H1 (cell line): Measurements from ENCODE around the gene PPM1F. TPM values are rescaled to one million over a fixed set of nuclear protein-coding genes. Genes with fewer than 3 reads are reported as not detected.

Experiments
- TEAD4 ChIP-seq: IDR thresholded peaks from 2 replicates; pipeline ENCODE4 v1.6.1; 2012; ENCODE audit warnings: low read depth, low read length, inconsistent platforms, mixed read lengths
- polyA plus RNA-seq, 7 experiments: library from polyadenylated mRNA; depleted of rRNA in 3 of 7; stranded (reverse) in 5 of 7; unstranded in 2 of 7; fragments of >200 nt in 5 of 7; fragments of 200-250 nt in 2 of 7; gene quantifications; 1 replicate in 5 of 7; 2 replicates in 1 of 7; 4 replicates in 1 of 7; pipeline versions ENCODE4 v1.2.1 to v1.2.3, GENCODE V29; 2011 to 2013; ENCODE audit warnings: missing spikeins in 2 of 7, mixed read lengths in 2 of 7
- total RNA-seq: library from RNA; stranded (reverse); fragmentation: NEBNext Ultra II Directional; extraction: Animal tissue kit (Norgen Biotek cat#: 25700); gene quantifications from 2 replicates; pipeline ENCODE4 v1.2.1, GENCODE V29; 2021
- TF ChIP-seq, protein P1 (sequence below): fragments of 300-600 bp; sonication (generic); IDR thresholded peaks from 2 replicates; pipeline ENCODE4 v1.7.1; 2012; ENCODE audit warnings: low read length, moderate library complexity, mild to moderate bottlenecking, inconsistent platforms; ENCODE audit not compliant: insufficient replicate concordance

PPM1F gene
- total and polyA plus RNA-seq, 2 of the 8 experiments (the other 6 are each of a cell fraction or from before 2014, with no cell fraction given), result 12.4 to 22.8 TPM

DNA sequence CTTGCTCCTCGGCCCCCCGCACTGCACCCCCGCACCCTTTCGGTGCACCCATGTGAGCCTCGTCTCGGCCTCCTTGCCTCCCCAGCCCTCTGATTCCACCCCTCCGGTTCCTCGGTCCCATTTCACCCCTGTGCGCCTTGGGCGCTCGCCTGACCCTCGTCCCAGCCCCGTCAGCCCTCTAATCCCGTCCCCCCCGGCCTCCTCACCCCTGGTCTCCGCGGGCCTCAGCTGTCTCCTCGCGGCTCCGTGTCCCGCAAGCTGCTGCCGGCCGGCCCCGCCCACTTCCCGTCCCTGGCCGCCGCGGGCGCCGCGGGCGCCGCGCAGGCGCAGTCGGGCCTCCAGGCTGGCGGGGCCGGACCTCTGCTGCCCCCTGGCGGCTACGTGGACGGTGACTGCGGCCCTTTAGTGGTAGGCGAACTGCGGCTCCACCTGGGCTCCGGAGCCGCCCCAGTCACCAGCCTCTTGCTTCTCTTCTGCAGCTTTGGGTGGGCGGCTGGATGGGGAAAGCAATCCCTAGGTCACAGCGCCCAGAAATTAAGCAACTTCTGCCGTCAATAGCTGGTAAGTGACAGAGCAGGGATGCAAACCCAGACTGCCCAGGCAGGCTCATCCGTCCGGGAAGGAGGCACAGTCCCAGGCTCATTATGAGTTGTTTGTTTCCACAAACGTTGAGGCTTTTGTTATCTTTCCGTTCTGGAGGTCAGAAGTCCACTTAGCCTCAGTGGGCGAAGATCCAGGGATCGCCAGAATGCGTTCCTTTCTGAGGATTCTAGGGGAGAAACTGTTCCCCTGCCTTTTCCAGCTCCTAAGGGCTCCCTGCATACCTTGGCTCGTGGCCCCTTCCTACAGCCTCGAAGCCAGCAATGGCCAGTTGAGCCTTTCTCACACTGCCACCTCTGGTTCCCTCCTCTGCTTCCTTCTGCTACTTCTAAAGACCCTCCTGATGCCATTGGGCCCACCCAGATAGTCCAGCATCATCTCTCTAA, at the start of gene PPM1F (continued):
- TF ChIP-seq, protein P1, sequence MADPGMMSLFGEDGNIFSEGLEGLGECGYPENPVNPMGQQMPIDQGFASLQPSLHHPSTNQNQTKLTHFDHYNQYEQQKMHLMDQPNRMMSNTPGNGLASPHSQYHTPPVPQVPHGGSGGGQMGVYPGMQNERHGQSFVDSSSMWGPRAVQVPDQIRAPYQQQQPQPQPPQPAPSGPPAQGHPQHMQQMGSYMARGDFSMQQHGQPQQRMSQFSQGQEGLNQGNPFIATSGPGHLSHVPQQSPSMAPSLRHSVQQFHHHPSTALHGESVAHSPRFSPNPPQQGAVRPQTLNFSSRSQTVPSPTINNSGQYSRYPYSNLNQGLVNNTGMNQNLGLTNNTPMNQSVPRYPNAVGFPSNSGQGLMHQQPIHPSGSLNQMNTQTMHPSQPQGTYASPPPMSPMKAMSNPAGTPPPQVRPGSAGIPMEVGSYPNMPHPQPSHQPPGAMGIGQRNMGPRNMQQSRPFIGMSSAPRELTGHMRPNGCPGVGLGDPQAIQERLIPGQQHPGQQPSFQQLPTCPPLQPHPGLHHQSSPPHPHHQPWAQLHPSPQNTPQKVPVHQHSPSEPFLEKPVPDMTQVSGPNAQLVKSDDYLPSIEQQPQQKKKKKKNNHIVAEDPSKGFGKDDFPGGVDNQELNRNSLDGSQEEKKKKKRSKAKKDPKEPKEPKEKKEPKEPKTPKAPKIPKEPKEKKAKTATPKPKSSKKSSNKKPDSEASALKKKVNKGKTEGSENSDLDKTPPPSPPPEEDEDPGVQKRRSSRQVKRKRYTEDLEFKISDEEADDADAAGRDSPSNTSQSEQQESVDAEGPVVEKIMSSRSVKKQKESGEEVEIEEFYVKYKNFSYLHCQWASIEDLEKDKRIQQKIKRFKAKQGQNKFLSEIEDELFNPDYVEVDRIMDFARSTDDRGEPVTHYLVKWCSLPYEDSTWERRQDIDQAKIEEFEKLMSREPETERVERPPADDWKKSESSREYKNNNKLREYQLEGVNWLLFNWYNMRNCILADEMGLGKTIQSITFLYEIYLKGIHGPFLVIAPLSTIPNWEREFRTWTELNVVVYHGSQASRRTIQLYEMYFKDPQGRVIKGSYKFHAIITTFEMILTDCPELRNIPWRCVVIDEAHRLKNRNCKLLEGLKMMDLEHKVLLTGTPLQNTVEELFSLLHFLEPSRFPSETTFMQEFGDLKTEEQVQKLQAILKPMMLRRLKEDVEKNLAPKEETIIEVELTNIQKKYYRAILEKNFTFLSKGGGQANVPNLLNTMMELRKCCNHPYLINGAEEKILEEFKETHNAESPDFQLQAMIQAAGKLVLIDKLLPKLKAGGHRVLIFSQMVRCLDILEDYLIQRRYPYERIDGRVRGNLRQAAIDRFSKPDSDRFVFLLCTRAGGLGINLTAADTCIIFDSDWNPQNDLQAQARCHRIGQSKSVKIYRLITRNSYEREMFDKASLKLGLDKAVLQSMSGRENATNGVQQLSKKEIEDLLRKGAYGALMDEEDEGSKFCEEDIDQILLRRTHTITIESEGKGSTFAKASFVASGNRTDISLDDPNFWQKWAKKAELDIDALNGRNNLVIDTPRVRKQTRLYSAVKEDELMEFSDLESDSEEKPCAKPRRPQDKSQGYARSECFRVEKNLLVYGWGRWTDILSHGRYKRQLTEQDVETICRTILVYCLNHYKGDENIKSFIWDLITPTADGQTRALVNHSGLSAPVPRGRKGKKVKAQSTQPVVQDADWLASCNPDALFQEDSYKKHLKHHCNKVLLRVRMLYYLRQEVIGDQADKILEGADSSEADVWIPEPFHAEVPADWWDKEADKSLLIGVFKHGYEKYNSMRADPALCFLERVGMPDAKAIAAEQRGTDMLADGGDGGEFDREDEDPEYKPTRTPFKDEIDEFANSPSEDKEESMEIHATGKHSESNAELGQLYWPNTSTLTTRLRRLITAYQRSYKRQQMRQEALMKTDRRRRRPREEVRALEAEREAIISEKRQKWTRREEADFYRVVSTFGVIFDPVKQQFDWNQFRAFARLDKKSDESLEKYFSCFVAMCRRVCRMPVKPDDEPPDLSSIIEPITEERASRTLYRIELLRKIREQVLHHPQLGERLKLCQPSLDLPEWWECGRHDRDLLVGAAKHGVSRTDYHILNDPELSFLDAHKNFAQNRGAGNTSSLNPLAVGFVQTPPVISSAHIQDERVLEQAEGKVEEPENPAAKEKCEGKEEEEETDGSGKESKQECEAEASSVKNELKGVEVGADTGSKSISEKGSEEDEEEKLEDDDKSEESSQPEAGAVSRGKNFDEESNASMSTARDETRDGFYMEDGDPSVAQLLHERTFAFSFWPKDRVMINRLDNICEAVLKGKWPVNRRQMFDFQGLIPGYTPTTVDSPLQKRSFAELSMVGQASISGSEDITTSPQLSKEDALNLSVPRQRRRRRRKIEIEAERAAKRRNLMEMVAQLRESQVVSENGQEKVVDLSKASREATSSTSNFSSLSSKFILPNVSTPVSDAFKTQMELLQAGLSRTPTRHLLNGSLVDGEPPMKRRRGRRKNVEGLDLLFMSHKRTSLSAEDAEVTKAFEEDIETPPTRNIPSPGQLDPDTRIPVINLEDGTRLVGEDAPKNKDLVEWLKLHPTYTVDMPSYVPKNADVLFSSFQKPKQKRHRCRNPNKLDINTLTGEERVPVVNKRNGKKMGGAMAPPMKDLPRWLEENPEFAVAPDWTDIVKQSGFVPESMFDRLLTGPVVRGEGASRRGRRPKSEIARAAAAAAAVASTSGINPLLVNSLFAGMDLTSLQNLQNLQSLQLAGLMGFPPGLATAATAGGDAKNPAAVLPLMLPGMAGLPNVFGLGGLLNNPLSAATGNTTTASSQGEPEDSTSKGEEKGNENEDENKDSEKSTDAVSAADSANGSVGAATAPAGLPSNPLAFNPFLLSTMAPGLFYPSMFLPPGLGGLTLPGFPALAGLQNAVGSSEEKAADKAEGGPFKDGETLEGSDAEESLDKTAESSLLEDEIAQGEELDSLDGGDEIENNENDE, result no peak
- no peak for TF ChIP-seq TEAD4
